HS-27A (cell line): ENCODE results near the gene ZBTB46.
"Not testable (repeated sequence)": the region's sequence is repeated elsewhere in the genome, so short reads cannot be mapped to it uniquely, and the experiment has no call there.

Experiments used
- DNase-seq: peaks from one replicate; pipeline ENCODE4 v3.0.0-alpha.2; 2012; ENCODE audit warnings: low read depth, missing footprints

The ZBTB46 gene

DNA sequence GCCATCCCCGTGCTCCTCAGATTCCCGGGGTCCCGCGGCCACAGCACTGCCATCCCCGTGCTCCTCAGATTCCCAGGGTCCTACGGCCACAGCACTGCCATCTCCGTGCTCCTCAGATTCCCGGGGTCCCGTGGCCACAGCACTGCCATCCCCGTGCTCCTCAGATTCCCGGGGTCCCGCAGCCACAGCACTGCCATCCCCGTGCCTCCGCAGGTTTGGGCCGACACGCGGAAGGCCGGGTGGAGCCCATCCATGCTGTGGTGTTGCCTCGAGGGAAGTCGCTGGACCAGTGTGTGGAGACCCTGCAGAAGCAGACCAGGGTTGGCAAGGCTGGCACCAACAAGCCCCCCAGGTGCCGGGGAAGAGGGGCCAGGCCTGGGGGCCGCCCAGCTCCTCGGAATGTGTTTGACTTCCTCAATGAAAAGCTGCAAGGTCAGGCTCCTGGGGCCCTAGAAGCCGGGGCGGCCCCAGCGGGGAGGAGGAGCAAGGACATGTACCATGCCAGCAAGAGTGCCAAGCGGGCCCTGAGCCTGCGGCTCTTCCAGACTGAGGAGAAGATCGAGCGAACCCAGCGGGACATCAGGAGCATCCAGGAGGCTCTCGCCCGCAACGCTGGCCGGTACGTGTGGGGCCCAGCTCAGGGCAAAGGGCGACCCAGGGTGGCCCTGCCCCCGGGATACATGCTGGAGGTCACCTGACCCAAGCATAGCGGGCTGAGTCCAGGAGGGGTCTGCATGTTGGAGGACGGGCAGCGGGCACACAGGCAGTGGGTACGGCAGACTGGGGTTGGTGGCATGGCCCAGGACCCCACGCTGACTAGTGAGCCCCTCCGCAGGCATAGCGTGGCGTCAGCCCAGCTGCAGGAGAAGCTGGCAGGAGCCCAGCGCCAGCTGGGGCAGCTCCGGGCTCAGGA is 95.9 kb downstream of the ZBTB46 start:
- DNase-seq = no peak

DNA sequence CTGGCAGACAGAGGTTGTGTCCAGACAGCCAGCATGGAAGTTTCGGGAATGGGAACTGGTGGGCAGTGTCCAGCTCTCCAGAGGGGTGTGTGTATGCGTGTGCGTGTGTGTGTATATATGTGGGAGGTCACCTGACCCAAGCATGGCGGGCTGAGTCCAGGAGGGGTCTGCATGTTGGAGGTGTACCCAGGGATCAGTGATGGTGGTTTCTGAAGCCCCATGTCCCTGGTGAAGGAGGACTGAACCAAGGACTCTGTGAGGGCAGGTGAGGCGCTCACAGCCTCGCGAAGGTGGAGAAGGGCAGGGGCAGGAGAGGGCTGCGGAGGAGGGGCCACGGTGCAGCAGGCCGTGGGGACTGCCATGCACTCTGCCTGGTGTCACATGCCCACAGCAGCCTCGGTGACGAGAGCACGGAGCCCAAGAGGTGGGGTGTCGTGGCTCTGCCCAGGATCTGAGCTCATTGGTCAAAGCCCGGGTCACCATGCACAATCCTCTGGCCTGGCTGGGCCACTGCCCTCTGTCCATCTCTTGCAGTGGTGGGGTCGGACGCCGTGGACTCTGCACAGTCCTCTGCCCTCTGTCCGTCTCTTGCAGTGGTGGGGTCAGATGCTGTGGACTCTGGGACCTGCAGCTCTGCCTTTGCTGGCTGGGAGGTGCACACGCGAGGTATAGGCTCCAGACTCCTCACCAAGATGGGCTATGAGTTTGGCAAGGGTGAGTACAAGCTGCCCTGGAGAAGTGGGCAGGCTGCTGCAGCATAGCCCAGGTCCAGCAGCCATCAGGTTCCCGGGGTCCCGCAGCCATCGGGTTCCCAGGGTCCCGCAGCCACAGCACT is 96.7 kb downstream of the ZBTB46 start:
- DNase-seq = no peak

- DNase-seq = no peak
These were observed 97.4 kb downstream of the ZBTB46 start for GRCh38 chr20:63733579-63734081.

- DNase-seq = no peak
These were observed 97.9 kb downstream of the ZBTB46 start for GRCh38 chr20:63733117-63733516.

DNA sequence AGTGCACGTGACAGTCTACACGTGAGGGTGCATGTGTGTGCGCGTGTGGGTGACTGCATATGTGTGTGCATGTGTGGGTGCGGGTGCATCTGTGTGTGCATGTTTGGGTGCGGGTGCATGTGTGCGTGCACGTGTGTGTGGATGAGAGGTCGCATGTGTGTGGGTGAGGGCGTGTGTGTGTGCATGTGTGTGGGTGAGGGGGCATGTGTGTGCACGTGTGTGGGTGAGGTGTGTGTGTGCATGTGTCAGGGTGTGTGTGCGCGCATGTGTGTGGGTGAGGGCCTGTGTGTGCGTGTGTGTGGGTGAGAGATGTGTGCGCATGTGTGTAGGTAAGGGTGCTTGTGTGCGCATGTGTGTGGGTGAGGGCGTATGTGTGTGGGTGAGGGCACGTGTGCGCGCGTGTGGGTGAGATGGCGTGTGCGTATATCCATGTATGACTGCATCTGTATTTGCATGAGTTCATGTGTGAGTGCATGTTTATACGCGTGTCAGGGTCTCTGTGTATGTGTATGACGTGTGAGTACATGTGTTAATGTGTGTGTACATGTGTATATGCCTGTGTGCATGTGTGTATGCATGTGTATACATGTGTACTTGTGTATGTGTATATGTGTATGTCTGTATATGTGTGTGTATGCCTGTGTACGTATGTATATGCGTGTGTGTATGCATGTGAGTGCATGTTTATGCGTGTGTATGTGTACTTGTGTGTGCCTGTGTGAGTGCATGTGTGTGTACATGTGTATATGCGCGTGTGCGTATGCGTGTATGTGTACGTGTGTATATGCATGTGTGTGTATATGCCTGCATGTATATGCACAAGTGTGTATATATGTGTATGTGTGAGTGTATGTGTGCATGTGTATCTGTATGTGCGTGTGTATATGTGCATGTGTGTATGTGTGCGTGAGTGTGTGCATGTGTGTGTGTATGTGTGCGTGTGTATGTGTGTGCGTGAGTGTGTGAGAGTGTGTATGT is 98.7 kb downstream of the ZBTB46 start:
- DNase-seq = no peak

DNA sequence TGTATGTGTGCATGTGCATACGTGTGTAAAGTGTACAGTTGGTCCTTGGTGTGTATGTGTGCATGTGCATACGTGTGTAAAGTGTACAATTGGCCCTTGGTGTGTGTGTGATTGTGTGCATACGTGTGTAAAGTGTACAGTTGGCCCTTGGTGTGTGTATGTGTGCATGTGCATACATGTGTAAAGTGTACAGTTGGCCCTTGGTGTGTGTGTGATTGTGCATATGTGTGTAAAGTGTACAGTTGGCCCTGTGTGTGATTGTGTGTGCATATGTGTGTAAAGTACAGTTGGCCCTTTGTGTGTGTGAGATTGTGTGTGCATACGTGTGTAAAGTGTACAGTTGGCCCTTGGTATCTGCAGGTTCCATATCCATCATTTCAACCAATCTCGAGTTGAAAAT is 99.7 kb downstream of the ZBTB46 start:
- no peak for DNase-seq

DNA sequence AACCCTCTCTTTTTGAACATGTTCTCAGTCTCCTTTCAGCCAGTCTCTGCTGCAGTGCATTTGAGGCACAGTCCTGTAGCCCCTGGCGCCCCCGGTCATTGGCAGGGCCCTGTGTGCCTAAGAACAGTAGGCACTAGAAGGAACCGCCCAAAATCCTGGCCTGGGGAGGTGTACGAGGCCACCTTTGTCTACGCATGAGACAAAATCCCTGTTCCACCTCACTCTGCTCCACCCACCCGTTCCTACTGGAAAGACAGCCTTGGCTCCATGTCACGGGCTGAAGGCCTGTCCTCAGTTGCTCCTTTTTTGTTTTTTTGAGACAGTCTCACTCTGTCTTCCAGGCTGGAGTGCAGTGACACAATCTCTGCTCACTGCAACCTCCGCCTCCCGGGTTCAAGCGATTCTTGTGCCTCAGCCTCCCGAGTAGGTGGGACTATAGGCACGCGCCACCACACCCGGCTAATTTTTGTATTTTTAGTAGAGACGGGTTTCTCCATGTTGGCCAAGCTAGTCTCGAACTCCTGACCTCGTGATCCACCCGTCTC is 100.8 kb downstream of the ZBTB46 start:
- not testable (repeated sequence) for DNase-seq

GRCh38 chr20:63722967-63723622 is 108.0 kb downstream of the ZBTB46 start:
- DNase-seq = not testable (repeated sequence)

DNA sequence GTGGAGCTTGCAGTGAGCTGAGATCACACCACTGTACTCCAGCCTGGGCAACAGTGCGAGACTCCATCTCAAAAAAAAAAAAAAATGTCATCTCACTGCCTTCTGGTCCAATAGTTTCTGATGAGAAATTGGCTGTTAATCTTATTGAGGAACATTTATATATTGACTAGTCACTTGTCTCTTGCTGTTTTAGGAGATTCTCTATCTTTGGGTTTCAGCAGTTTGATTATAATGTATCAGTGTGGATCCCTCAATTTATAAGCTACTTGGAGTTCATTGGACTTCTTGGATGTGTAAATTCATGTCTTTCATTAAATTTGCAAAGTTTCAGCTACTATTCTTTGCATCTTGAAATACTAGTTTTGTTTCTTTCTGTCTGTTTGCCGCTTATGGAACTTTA is 112.1 kb downstream of the ZBTB46 start:
- DNase-seq = no peak

DNA sequence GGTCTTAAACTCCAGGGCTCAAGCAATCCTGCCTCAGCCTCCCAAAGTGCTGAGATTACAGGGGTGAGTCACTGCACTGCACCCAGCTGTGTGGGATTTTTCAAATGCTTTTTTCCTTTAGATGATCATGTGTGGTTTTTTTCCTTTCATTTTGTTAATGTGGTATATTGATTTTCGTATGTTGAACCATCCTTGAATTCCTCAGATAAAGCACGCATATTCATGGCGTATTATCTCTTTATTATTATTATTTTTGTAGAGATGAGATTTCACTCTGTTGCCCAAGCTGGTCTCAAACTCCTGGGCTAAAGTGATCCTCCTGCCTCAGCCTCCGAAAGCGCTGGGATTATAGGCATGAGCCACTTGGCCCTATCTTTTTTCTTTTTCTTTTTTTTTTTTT is 116.2 kb downstream of the ZBTB46 start:
- DNase-seq = no peak

GRCh38 chr20:63712191-63712590 is 118.9 kb downstream of the ZBTB46 start:
- no peak for DNase-seq

GRCh38 chr20:63711085-63711645 is 119.9 kb downstream of the ZBTB46 start:
- DNase-seq = no peak

DNA sequence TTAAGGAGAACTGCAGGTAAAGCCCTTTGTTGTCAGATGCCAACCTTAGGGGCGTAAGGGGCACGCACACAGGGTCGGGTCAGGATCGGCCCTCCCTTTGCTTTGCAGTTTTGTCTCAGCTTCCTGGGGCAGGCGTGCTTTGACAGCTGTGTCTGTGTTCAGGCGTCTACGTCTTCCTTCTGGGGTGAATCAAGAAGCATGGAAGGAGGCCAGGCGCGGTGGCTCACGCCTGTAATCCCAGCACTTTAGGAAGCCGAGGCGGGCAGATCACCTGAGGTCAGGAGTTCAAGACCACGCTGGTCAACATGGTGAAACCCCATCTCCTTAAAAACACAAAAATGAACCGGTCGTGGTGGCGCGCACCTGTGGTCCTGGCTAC is 121.9 kb downstream of the ZBTB46 start:
- DNase-seq = no peak

- DNase-seq = no peak
These were observed 122.5 kb downstream of the ZBTB46 start for GRCh38 chr20:63708301-63709148.

- peak; percentile 48 for DNase-seq
These were observed 123.3 kb downstream of the ZBTB46 start, which contains the start of the genes ARFRP1 and ZGPAT for GRCh38 chr20:63707558-63708300. ARFRP1 (minus strand) TSS chr20:63707976; CDS start chr20:63707091, 885 bp downstream. ZGPAT (plus strand) TSS chr20:63708039; CDS start chr20:63708581, 542 bp downstream.

GRCh38 chr20:63706852-63707557 is 124.1 kb downstream of the ZBTB46 start:
- DNase-seq = no peak

DNA sequence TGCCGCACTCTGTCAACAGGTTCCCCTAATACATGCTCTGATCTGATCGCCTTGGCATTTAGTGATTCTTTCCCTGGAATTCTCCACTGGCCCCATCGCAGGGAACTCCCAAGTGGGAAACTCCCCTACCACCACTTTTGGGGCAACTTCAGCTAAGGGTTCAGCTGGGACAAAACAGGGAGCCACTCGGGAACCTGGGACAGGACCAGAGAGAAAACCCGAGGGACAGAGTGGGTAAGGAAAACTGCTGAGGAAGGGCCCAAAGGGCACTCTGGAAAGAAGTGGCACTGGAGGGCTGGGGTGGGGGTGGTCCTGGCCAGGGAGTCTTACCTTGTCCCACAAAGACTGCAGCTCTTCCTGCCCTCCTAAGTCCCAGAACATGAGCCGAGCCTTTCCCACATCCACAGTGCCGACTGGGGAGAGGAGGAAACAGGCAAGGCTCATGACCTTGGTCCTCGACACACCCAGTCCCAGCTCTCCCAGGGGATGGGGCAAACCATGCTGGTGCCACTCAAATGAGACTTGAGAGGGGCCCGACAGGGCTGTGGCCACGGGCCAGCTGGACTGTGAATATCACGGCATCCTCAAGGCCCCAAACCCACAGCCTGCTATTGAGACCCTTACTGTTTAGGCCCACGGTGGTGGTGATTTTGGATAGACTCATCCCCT is 124.9 kb downstream of the ZBTB46 start:
- DNase-seq = no peak
